SW480 (cell line): ENCODE measurements around the gene ALDH16A1.

ENCODE experiments used
- DNase-seq: peaks from one replicate; pipeline ENCODE4 v3.0.0-alpha.2; 2016; ENCODE audit warnings: low spot score

Gene ALDH16A1

GRCh38 chr19:49488863-49489537 is 36.0 kb downstream of the ALDH16A1 start:
- DNase-seq, result no peak

- DNase-seq, result no peak
These were observed 36.7 kb downstream of the ALDH16A1 start for GRCh38 chr19:49489601-49490167.

- DNase-seq, result no peak
These were observed 37.4 kb downstream of the ALDH16A1 start for GRCh38 chr19:49490287-49491029.

DNA sequence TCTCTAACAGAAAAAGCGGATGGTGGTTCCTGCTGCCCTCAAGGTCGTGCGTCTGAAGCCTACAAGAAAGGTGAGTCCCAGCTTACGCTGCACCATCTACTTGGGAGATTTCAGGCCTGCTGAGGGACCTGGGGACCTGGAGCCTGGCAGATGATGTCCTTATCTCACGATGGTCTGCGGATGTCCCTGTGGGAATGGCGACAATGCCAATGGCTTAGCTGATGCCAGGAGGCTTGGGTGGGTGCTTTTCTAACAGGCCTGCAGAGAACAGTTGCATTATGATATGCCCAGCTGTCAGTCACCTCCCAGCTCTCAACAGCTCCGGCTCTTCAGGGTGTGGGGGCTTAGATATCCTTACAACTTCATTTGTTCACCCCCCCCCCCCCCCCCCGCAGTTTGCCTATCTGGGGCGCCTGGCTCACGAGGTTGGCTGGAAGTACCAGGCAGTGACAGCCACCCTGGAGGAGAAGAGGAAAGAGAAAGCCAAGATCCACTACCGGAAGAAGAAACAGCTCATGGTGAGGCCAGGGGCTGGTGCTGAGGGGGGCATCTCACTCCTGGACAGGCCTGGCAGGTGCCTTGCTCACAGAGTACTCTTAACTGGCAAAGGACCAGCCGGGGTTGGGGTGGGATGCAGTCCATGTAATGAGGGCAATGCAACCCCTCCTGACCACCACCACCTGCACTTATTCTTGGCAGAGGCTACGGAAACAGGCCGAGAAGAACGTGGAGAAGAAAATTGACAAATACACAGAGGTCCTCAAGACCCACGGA is 38.2 kb downstream of the ALDH16A1 start:
- no peak for DNase-seq

GRCh38 chr19:49491804-49492572 is 39.0 kb downstream of the ALDH16A1 start:
- DNase-seq, result no peak

- peak; percentile 50 for DNase-seq
These were observed 39.8 kb downstream of the ALDH16A1 start for GRCh38 chr19:49492573-49493405.

DNA sequence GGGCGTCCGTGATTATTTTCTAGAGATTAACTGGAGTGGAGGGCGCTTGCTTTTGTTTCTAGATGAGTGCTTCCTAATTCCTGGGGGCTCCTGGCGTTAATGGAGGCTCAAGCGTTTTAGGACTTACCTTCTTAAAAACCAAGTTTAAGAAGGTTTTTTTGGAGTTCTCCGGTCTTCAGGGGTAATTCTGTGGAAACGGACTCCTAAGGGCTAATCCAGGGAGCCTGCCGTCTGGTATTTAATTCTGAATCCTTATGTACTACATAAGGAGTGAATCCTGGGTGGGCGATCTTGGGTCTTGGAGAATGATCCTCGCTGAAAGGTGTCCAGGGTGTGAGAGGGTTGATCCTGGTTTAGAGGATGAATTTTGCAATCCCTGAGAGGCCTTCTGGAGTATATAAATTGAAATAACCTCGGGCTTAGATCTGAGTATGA is 43.6 kb downstream of the ALDH16A1 start:
- no peak for DNase-seq

GRCh38 chr19:49497047-49497788 is 44.2 kb downstream of the ALDH16A1 start:
- peak; percentile 70 for DNase-seq

DNA sequence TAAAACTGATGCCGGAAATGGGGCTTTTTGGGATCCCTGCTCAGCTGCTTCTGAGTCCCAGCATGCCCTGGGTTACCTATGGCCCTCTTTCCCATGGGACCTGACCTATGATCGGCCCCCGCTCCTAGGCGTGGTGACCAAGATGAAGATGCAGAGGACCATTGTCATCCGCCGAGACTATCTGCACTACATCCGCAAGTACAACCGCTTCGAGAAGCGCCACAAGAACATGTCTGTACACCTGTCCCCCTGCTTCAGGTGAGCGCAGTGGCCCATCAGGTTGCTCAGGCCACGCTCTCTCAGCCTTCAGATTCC is 44.7 kb downstream of the ALDH16A1 start:
- DNase-seq, result no peak

- no peak for DNase-seq
These were observed 45.5 kb downstream of the ALDH16A1 start for GRCh38 chr19:49498475-49498874.

DNA sequence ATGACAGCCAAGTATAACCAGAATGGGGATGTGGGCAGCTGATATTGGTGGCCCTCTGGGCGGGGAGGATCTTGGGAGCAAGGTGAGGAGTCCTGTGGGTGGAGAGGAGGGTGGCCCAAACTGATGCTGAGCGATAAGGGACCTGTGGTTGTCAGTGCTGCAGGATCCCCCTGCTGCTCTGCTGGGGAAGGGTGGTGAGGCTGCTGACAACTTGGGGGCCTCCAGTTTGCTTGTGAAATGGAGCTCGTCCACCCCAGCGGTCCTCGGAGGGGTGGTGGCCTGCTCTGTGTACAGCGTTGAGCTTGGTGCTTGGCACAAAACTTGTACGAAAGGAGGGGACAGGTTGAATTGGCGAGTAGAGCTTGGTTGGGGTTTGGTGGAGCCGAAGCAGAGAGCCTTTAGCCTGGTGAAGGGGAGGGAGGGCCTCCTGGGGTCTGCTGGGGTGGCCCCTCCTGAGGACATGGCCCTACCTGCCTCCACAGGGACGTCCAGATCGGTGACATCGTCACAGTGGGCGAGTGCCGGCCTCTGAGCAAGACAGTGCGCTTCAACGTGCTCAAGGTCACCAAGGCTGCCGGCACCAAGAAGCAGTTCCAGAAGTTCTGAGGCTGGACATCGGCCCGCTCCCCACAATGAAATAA is 46.1 kb downstream of the ALDH16A1 start:
- DNase-seq, result no peak

- peak; percentile 83 for DNase-seq
These were observed 50.0 kb downstream of the ALDH16A1 start for GRCh38 chr19:49502866-49503581.

- no peak for DNase-seq
These were observed 50.5 kb downstream of the ALDH16A1 start for GRCh38 chr19:49503582-49503962.

DNA sequence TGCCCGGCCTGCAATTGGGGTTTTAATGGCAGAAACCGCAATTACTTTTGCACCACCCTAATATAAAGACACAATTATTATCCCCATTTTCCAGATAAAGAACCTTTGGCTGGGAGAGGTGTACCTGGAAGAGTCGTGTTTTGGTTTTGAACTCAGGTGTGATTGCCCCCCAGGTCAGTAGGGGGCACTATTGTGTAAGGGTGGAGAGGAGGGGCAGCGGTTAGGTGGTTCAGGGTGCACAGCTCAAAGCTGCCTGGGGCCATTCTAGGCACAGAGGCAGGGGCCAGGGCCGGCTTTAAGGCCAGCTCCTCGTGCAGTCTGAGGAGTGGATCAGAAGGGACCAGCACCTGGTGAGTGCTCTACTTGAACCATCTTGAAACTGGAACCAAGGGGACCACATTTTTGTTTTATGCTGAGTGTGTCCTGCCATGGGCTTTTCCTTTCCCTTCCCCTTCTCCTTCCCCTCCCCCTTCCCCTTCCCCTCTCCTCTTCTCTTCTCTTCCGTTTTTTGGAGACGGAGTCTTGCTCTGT is 53.6 kb downstream of the ALDH16A1 start:
- peak; percentile 71 for DNase-seq

DNA sequence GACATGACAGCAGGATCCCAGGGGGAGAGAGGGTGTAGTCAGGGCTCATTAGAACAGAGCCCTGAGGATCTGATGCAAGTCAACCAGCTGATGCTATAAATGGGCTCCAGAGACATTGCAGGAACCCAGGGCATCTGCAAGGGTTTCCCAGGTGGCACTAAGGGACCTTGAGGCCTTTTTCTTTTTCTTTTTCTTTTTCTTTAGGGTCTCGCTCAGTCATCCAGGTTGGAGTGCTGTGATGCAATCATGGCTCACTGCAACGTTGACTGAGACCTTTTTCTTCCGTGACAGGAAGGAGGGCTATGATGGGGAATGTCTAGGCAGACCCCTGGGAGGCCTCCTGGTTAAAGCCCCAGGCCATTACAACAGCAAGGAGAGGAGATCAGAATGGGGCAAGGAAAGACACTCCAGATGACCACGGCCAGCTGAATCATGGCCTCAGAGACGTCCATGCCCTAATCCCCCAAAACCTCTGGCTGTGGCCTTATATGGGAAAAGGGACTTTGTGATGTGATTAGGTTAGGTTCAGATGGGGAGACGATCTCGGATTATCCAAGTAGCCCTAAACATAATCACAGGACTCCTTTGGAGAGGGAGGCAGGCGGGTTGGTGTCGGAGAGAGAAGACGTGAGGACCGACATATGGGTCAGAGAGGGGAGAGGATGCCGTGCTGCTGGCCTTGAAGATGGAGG is 54.9 kb downstream of the ALDH16A1 start:
- no peak for DNase-seq

DNA sequence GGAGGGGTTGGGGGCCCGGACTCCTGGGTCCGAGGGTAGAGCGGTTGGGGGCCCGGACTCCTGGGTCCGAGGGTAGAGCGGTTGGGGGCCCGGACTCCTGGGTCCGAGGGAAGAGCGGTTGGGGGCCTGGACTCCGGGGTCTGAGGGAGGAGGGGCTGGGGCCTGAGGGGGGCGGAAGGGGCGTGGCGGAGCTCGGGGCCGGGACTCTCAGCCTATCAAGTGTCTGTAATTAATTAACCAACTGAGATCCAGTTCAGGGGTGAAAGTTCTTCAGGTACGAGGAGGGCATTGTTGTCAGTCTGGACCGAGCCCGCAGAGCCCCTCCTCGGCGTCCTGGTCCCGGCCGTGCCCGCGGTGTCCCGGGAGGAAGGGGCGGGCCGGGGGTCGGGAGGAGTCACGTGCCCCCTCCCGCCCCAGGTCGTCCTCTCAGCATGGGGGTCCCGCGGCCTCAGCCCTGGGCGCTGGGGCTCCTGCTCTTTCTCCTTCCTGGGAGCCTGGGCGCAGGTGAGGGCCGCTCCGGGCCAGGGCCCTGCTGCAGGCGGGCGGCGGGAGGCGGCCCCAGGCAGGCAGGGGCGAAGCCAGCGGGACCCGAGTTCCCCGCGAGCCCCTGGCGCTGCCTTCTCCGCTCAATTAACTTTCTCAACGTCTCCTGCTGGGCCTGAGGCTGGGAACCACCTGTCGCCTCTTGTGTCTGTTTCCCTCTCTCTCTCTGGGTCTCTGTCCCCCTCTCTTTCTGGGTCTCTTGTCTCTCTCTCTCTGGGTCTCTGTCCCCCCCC is 60.1 kb downstream of the ALDH16A1 start:
- DNase-seq, result peak; percentile 65

- DNase-seq, result no peak
These were observed 60.7 kb downstream of the ALDH16A1 start for GRCh38 chr19:49513746-49514118.
